GM12874 (cell line): ENCODE data around the gene CORO1A.
"Not testable (repeated sequence)": the region's sequence is repeated elsewhere in the genome, so short reads cannot be mapped to it uniquely, and the experiment has no call there.

Experiments used
- TF ChIP-seq, protein P1 (sequence below): IDR thresholded peaks from 2 replicates; pipeline ENCODE4 v1.5.1; 2011; ENCODE audit warnings: low read depth, mild to moderate bottlenecking, control low read depth, low read length, moderate library complexity; ENCODE audit not compliant: insufficient read depth

CORO1A gene

DNA sequence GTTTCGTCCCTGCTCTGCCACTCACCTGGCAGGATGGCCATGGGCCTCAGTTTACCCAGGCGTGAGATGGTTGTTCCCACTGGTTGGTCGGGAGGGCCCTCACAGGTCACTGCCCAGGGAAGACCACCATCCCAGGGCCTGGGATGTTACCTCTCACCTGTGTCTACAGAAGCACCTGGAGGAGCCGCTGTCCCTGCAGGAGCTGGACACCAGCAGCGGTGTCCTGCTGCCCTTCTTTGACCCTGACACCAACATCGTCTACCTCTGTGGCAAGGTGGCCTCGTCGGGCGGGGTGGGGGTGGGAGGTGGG, 4.1 kb downstream of the CORO1A start:
- TF ChIP-seq, protein P1, sequence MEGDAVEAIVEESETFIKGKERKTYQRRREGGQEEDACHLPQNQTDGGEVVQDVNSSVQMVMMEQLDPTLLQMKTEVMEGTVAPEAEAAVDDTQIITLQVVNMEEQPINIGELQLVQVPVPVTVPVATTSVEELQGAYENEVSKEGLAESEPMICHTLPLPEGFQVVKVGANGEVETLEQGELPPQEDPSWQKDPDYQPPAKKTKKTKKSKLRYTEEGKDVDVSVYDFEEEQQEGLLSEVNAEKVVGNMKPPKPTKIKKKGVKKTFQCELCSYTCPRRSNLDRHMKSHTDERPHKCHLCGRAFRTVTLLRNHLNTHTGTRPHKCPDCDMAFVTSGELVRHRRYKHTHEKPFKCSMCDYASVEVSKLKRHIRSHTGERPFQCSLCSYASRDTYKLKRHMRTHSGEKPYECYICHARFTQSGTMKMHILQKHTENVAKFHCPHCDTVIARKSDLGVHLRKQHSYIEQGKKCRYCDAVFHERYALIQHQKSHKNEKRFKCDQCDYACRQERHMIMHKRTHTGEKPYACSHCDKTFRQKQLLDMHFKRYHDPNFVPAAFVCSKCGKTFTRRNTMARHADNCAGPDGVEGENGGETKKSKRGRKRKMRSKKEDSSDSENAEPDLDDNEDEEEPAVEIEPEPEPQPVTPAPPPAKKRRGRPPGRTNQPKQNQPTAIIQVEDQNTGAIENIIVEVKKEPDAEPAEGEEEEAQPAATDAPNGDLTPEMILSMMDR: no peak

DNA sequence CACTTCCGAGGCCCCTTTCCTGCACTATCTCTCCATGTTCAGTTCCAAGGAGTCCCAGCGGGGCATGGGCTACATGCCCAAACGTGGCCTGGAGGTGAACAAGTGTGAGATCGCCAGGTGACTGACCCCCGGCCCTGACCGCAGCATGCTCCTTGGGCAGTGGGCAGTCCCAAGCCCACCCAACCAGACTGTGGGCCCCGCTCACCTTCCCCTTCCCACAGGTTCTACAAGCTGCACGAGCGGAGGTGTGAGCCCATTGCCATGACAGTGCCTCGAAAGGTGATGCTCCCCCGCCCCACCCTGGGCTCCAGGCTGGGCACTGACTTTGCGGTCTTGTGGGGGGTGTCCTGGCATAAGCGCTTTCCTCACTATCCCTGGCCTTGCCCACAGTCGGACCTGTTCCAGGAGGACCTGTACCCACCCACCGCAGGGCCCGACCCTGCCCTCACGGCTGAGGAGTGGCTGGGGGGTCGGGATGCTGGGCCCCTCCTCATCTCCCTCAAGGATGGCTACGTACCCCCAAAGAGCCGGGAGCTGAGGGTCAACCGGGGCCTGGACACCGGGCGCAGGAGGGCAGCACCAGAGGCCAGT, 4.7 kb downstream of the CORO1A start:
- TF ChIP-seq, protein P1: no peak

DNA sequence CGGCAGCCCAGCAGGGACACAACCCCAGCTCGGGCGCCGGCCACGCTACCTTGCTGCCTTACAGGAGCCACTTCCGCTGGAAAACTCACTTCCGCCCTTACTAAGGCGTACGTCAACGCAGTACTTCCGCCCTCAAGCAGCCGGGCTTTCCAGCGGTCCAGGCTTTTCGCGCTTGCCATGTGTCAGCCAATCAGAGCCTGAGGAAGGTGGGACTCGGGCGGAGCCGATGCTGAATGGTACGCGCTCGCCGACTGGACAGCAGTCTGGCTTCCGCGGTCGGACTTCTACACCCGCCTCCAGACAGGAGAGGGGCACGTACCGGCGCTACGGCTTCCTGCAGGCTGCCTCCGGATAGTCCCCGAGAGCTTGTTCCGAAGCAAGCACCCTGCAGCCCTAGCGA, 10.2 kb downstream of the CORO1A start, which contains the start of the genes BOLA2B and SLX1A:
BOLA2B (minus strand) TSS at position 52 of the 400 bp plus-strand sequence. CDS start 71 bp downstream, outside the sequence.
SLX1A (plus strand) TSS at position 261 of the 400 bp plus-strand sequence. CDS start 210 bp downstream, outside the sequence.
- TF ChIP-seq, protein P1: not testable (repeated sequence)

DNA sequence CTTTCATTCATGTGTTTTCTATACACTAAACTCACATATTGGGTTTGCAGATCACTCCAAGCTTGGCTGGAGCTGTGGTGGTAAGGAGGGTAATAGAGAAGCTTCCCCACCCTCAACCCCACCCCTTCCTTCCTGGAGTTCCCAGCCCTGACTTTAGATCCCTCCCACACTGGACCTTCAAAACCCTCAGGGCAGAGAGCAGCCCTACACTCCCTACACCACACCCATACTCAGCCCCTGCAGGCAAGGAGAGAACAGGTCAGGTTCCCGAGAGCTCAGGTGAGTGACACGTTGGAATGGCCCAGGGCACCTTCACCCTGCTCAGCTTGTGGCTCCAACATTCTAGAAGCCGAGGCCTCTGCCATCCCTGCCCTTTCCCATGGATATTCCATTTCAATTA, 15.6 kb downstream of the CORO1A start, which contains the start of gene SULT1A3:
SULT1A3 (plus strand) TSS at position 207 of the 400 bp plus-strand sequence. CDS start 1,474 bp downstream, outside the sequence.
- TF ChIP-seq, protein P1: not testable (repeated sequence)
